ENCODE results near the gene SHISA9.

DNA sequence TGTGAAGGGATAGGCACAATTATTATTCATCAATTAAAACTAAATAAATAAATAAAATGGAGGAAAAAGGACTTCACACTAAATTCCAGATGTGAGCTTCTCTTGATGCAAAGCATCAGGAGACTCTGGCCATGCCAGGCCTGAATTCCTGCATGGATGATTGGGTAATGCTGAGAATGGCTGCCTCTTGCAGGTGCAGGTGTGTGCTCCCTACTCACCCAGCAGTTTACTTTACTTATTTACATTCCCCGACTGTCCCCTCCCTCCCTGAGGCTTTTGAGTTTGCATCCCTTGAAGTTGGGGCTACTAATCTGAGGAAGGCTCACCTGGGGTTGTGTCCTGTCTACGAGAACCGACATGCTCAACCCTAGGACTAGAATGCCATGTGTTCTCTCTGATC, 200.4 kb downstream of the SHISA9 start:
- TF ChIP-seq POLR2A (IDR thresholded peaks at IDR 0.05): no peak
- TF ChIP-seq CTCF (IDR thresholded peaks at IDR 0.05): no peak
- no peak for TF ChIP-seq POLR2AphosphoS5 (IDR thresholded peaks at IDR 0.05)
- no peak for TF ChIP-seq EP300 (IDR thresholded peaks at IDR 0.05)

Data from stomach (tissue), 4 donors.